Smooth muscle cell (in vitro differentiated cells): ENCODE measurements around the gene LRGUK. TPM values are rescaled to one million over a fixed set of nuclear protein-coding genes. Genes with fewer than 3 reads are reported as not detected.
"Not testable (repeated sequence)": the region's sequence is repeated elsewhere in the genome, so short reads cannot be mapped to it uniquely, and the experiment has no call there.

ENCODE experiments used
- DNase-seq: peaks from one replicate; lab custom pipeline; 2025; ENCODE audit not compliant: unreplicated experiment; lab: John Stamatoyannopoulos, UW
- H2AFZ ChIP-seq: fragments of 200-600 bp; sonication (generic); 2 replicates; pipeline ENCODE4 v1.6.0; 2016; ENCODE audit warnings: antibody characterized with exemption, low read depth, mild to moderate bottlenecking
- H3F3A ChIP-seq: fragments of 200-600 bp; sonication (generic); 2 replicates; pipeline ENCODE4 v1.6.0; 2017; ENCODE audit warnings: antibody characterized with exemption, low read depth
- H3K27ac ChIP-seq: fragments of 200-600 bp; sonication (generic); 2 replicates; pipeline ENCODE4 v1.5.1; 2016; ENCODE audit warnings: low read depth, mild to moderate bottlenecking
- H3K27me3 ChIP-seq: fragments of 200-600 bp; sonication (generic); 2 replicates; pipeline ENCODE4 v1.6.1; 2016; ENCODE audit warnings: low read depth, mild to moderate bottlenecking
- H3K36me3 ChIP-seq: fragments of 200-600 bp; sonication (generic); 2 replicates; pipeline ENCODE4 v1.5.1; 2016; ENCODE audit warnings: low read depth
- H3K4me1 ChIP-seq: fragments of 200-600 bp; sonication (generic); 2 replicates; pipeline ENCODE4 v1.5.1; 2016; ENCODE audit warnings: low read depth
- H3K4me2 ChIP-seq: fragments of 200-600 bp; sonication (generic); 2 replicates; pipeline ENCODE4 v1.6.0; 2016; ENCODE audit warnings: mild to moderate bottlenecking
- H3K4me3 ChIP-seq: fragments of 200-600 bp; sonication (generic); 2 replicates; pipeline ENCODE4 v1.5.1; 2016; ENCODE audit warnings: mild to moderate bottlenecking
- H3K79me2 ChIP-seq: fragments of 200-600 bp; sonication (generic); 2 replicates; pipeline ENCODE4 v1.6.0; 2016; ENCODE audit warnings: low read depth, mild to moderate bottlenecking
- H3K9ac ChIP-seq: fragments of 200-600 bp; sonication (generic); 2 replicates; pipeline ENCODE4 v1.6.0; 2016; ENCODE audit warnings: low read depth
- H3K9me3 ChIP-seq: fragments of 200-600 bp; sonication (generic); replicated peaks from 2 replicates; pipeline ENCODE4 v1.5.1; 2016; ENCODE audit warnings: low read depth
- H4K20me1 ChIP-seq: fragments of 200-600 bp; sonication (generic); 2 replicates; pipeline ENCODE4 v1.6.0; 2016; ENCODE audit warnings: low read depth
- WGBS: methylation state at CpG from one replicate; pipeline ENCODE4 v1.1.7; 2016; ENCODE audit warnings: low lambda C conversion rate; 5-methylcytosine and 5-hydroxymethylcytosine counted together
- polyA plus RNA-seq: library from polyadenylated mRNA; unstranded; fragments of >200 nt; fragmentation: Nextera tagmentation; extraction: Ambion mirVana; gene quantifications from 2 replicates; pipeline ENCODE4 v1.2.1, GENCODE V29; 2016
- total RNA-seq: library from RNA; depleted of rRNA; stranded (reverse); fragments of >200 nt; gene quantifications from 2 replicates; pipeline ENCODE4 v1.2.3, GENCODE V29; 2014
- TF ChIP-seq, protein P1 (sequence below): fragments of 200-600 bp; sonication (generic); IDR thresholded peaks from 2 replicates; pipeline ENCODE4 v1.5.1; 2017; ENCODE audit warnings: borderline replicate concordance, mild to moderate bottlenecking, antibody characterized with exemption; ENCODE audit not compliant: insufficient read depth, poor library complexity, severe bottlenecking

Gene LRGUK
- total RNA-seq (0.18 TPM in 2 replicates), polyA plus RNA-seq (0.60 TPM in 1 of 2 replicates, not detected in the other)

DNA sequence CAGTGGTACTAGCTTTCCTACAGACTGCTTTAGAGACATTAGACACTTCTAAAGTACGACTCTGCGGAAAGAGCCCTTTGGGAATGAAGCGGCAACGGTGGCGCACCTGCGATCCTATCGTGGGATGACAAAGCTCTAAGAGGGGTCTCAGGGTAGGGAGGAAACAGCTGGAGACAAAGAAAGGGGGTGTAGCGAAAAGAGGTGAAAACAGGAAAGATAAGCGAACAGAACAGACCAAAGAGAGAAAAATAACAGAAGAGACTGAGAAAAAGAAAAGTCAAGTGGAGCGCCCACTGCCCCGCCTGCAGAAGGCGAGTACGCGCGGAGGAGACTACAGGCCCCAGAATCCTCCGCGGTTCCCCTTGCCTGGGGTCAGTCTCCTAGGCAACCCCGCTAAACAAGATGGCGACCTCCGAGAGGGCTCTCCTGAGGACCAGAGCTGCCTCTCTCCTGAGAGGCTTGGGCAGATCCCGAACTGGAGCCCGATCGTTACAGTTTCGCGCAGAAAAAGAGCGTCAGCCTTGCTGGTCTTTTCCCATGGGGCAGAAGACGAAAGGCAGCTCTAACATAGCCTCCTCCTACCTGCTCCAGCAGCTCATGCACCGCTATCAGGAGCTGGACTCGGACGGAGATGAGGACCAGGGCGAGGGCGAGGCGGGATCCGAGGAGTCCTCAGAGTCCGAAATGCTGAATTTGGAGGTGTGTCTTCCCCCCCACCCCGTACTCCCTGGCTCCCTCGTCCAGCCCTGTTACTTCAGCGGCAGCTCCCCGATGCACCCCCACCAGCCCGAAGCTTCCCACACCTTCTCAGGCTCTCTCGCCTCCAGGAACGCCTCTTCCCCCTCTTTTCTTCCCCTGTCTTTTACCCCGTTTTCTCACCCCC lies at the start of gene LRGUK:
Gene LRGUK (plus strand): TSS at position 375 of the 883 bp plus-strand sequence. CDS start 28 bp downstream, at position 403.
- peak within 1 kb of the TSS; percentile 96 for H2AFZ ChIP-seq
- 4% methylated on average over 42 of the region's 43 CpGs for WGBS
- no peaks in the 10 kb centered on the region for H4K20me1 ChIP-seq
- peak within 1 kb of the TSS; percentile 78 for H3K4me3 ChIP-seq
- H3K9ac ChIP-seq, result peak within 1 kb of the TSS; percentile 62
- H3K9me3 ChIP-seq, result no peaks in the 10 kb centered on the region
- no peaks in the 10 kb centered on the region for H3K36me3 ChIP-seq
- no peak within 1 kb of the TSS for H3K27ac ChIP-seq
- TF ChIP-seq, protein P1, sequence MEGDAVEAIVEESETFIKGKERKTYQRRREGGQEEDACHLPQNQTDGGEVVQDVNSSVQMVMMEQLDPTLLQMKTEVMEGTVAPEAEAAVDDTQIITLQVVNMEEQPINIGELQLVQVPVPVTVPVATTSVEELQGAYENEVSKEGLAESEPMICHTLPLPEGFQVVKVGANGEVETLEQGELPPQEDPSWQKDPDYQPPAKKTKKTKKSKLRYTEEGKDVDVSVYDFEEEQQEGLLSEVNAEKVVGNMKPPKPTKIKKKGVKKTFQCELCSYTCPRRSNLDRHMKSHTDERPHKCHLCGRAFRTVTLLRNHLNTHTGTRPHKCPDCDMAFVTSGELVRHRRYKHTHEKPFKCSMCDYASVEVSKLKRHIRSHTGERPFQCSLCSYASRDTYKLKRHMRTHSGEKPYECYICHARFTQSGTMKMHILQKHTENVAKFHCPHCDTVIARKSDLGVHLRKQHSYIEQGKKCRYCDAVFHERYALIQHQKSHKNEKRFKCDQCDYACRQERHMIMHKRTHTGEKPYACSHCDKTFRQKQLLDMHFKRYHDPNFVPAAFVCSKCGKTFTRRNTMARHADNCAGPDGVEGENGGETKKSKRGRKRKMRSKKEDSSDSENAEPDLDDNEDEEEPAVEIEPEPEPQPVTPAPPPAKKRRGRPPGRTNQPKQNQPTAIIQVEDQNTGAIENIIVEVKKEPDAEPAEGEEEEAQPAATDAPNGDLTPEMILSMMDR, result no peak
- peak within 1 kb of the TSS; percentile 97 for H3K4me2 ChIP-seq
- peaks cover 3% of the 10 kb centered on the region for H3K4me1 ChIP-seq
- peaks cover 24% of the 10 kb centered on the region for H3K27me3 ChIP-seq
- DNase-seq, result peak; percentile 24
- no peaks in the 10 kb centered on the region for H3K79me2 ChIP-seq
- no peaks in the 10 kb centered on the region for H3F3A ChIP-seq

DNA sequence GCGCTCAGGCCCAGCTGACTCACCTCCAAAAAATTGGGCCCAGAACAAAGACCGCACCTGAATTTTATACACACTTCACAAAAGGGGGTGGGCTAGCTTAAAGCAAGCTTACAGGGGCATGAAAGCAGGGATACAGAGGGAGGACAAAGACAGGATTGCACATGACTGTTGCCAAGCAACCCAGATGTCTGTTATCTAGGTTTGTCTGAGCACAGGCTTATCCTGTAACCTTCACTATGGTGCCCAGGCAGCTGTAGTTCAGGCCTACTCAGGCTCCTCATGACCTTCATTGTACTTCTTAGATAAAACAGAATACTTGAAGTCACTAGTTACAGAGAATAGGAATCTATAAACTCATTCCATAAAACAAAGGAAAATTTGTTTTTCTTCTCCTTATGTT lies 49.6 kb upstream of the LRGUK start:
- not testable (repeated sequence) for H2AFZ ChIP-seq, H3K27ac ChIP-seq, H3K79me2 ChIP-seq, H3K9me3 ChIP-seq, H3K4me1 ChIP-seq, H4K20me1 ChIP-seq, H3K36me3 ChIP-seq, H3K4me2 ChIP-seq, DNase-seq, H3F3A ChIP-seq, H3K27me3 ChIP-seq, H3K9ac ChIP-seq, H3K4me3 ChIP-seq
- 98% methylated on average over 2 of the region's 2 CpGs for WGBS

DNA sequence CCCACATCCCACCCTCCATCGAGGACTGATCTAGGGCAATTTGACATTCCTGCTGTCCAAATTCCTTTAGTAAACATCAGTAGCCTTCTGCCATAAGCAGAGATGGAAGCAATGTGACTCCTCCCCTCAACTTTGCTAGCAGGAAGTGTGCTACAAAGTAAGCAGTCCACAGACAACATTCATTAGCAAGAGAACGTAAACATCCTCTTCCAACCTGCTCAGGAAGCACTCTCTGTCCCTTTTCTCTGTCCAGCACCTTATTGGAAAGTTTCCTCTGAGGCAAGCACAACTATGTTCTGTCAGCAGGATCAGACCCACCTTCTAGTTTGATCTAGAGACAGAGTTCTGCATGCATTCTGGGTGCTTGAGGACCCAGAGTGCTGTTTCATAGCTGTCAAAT lies 48.1 kb upstream of the LRGUK start:
- no peak overlapping the region for H3K9ac ChIP-seq
- no peak for DNase-seq
- H3K4me1 ChIP-seq, result no peaks in the 10 kb centered on the region
- no peaks in the 10 kb centered on the region for H3K9me3 ChIP-seq
- H3K27me3 ChIP-seq, result no peaks in the 10 kb centered on the region
- no peaks in the 10 kb centered on the region for H3K79me2 ChIP-seq
- no peaks in the 10 kb centered on the region for H3F3A ChIP-seq
- H2AFZ ChIP-seq, result no peak overlapping the region
- H3K36me3 ChIP-seq, result no peaks in the 10 kb centered on the region
- H3K4me3 ChIP-seq, result no peak overlapping the region
- H4K20me1 ChIP-seq, result no peaks in the 10 kb centered on the region
- H3K27ac ChIP-seq, result no peak overlapping the region
- WGBS, result 76% methylated on average over 2 of the region's 2 CpGs
- TF ChIP-seq, protein P1, result no peak
- H3K4me2 ChIP-seq, result no peak overlapping the region

DNA sequence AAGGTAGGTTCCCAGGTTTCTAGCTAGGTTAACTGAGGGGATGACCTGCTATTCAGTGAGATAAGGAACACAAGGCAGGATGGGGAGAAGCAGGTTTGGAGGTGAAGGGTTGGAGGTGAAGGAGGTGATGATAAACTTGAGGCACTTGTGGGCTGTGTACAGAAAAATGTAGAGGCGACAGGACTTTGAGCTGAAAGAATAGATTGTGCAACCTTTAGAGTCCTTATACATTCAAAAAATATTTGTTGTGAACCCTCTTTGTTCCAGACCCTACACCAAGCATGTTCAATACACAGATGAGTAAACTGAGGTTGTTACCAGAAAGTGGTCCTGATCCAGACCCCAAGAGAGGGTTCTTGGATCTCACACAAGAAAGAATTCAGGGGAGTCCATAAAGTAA lies 45.4 kb upstream of the LRGUK start:
- H3K9me3 ChIP-seq, result no peaks in the 10 kb centered on the region
- H2AFZ ChIP-seq, result no peak overlapping the region
- no peak overlapping the region for H3K27ac ChIP-seq
- DNase-seq, result no peak
- H3K4me2 ChIP-seq, result no peak overlapping the region
- WGBS, result 100% methylated on average over 1 of the region's 1 CpG
- TF ChIP-seq, protein P1, result no peak
- H3K79me2 ChIP-seq, result no peaks in the 10 kb centered on the region
- no peak overlapping the region for H3K4me3 ChIP-seq
- H3F3A ChIP-seq, result no peaks in the 10 kb centered on the region
- H3K9ac ChIP-seq, result no peak overlapping the region
- H3K27me3 ChIP-seq, result no peaks in the 10 kb centered on the region
- H3K36me3 ChIP-seq, result no peaks in the 10 kb centered on the region
- no peaks in the 10 kb centered on the region for H3K4me1 ChIP-seq
- no peaks in the 10 kb centered on the region for H4K20me1 ChIP-seq
